HG03521 (cell line): ENCODE results near the gene SLITRK2.

Experiments
- ATAC-seq: cut with Tn5 transposase; IDR thresholded peaks from one replicate; pipeline ENCODE4 v1.9.1; 2021; ENCODE audit warnings: mild to moderate bottlenecking, moderate library complexity; ENCODE audit not compliant: unreplicated experiment

SLITRK2 gene, protein sequence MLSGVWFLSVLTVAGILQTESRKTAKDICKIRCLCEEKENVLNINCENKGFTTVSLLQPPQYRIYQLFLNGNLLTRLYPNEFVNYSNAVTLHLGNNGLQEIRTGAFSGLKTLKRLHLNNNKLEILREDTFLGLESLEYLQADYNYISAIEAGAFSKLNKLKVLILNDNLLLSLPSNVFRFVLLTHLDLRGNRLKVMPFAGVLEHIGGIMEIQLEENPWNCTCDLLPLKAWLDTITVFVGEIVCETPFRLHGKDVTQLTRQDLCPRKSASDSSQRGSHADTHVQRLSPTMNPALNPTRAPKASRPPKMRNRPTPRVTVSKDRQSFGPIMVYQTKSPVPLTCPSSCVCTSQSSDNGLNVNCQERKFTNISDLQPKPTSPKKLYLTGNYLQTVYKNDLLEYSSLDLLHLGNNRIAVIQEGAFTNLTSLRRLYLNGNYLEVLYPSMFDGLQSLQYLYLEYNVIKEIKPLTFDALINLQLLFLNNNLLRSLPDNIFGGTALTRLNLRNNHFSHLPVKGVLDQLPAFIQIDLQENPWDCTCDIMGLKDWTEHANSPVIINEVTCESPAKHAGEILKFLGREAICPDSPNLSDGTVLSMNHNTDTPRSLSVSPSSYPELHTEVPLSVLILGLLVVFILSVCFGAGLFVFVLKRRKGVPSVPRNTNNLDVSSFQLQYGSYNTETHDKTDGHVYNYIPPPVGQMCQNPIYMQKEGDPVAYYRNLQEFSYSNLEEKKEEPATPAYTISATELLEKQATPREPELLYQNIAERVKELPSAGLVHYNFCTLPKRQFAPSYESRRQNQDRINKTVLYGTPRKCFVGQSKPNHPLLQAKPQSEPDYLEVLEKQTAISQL

DNA sequence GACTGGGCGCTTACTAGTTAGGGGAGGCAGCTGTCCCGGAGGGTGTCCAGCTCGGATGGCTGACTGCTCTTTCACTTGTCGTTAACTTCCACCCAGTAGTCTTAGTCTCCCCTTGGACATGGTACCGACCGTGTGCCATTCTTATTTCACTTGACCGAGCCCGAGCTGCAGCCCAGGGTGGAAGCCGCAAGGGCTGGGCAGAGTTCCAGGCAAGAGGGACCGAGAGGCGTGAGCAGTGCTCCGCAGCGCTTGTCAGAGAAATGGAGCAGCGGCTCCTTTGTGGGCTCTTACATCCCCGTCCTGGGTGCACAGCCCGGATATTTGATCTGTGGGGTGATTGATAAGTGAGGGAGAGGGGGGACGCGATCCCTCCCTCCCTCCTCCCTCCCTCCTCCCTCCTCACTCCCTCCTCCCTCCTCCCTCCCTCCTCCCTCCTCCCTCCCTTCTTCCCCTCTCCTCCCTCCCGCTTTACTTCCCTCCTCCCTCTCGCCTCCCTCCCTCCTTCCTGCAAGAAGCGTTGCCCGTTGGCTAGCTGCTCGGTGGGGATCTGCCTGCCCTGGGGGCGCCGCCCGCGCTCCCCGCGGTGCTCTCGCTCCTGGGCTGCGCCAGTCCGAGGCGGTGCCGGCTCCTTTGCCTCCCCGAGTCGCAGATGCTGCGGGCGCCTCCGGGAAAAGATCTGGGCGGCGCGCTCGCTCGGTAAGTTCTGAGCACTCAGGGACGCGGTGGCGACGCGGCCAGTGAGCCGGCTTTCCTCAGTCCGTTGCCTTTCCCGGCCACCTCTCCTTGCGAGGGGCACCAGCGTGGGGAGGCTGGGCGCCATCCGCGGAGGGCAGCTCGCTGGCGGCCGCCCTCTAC is at the start of gene SLITRK2:
Gene SLITRK2, plus strand, starts transcription at position 499 of the 855 bp plus-strand sequence. CDS start 4,597 bp downstream, outside the sequence.
- no peak for ATAC-seq

DNA sequence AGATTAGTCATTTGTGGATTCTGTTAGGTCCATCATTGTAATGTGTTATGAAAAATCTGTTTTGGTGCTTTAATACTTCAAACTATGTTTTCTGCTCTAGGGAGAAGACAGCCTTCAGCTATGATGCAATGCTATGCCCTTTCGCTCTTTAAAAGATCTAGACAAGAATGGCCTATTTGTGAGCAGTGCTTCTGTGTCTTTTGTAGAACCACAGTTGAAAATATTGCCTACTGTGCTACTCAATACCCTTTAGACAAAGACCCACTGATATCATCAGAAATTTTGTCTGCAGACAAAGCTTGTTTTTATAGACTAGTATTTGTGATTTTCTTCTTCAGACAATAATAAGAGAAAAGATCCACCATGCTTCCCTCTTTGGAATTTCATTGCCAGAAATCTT is 44.6 kb upstream of the SLITRK2 start:
- ATAC-seq: no peak

DNA sequence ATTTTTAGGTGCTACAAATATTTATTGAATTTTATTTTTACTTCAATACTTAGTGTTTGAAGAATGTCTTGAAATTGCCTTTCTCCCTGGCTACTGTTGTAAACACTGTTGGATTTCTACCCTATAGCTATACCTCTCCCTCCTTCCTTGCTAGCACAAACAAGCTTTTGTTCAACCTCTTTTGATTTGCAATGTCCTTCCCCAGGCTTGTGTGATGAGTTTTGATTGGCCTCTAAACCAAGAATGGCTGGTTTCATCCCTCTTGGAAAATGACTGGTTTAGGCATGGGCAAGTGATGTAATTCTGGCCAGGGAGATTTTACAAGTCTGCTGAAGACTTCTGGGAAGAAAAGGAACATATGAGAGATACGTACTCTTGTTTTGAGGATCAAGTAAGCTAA is 25.3 kb upstream of the SLITRK2 start:
- ATAC-seq: no peak

DNA sequence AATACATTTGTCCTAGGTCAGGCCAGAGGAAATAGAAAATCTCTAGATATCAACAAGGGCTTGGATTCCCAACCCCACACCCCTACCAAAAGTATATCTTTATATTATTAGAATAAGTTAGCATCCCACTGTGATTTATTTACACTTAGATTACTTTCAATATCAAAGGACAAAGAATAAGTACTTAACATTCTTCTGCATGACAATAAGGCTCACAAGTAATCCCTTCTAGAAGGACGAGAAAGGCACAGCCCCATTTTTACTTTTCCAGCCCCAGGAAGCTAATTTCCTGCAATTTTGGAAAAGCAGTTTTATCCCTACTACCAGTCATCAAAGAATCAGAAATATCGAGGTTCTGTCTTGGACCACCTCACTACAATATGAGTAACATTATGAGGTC is 14.1 kb upstream of the SLITRK2 start:
- ATAC-seq: no peak

DNA sequence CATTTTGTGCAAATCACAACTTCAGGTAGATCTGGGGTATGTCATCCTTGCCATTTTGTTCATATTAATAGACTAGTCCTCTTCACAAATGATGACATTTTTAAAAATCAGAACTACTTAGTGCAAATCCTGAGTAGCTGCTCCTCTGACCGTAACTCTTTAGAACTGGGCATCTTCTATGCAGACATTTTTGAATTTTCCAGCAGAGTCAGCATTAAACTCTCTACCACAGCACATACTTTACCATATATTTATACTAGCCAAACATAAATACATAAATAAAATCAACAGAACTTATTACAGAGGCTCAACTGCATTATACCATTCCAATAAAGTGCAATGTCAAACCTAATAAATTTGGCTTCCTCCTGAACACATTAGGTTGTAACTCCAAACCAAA is 4.5 kb upstream of the SLITRK2 start:
- no peak for ATAC-seq

DNA sequence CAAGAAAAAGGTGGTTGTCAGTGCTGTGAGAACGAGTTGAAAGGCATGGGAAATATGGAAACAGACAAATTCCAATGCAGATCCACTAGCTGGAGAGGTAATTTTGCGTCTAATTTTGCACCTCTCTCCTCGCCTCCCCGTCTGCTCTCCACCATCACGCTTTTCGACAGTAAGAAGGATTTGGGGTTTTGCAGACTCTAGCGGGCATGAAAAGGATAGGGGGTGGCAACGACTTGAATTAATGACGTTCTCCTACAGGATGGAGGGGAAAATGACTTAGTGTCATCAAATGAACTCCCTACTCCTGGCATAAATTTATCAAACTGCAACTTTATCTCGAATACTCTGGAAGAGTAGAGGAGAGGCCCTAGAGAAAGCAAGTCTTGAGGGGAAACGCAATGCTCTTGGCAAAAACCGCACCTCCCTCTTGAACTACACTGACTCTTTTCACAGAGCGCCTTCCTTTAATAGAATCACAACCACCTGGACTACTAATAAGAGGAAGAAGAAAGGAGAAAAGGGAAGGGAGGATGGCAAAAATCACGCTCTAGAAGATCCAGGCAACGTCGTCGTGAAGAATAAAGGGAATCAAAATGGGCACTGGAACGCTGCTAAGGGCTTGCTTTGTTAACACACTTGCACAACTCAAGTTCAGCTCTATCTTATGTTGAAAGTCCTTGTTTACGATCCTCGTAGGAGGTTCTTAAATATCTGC is 871 bp upstream of the SLITRK2 start:
- no peak for ATAC-seq

DNA sequence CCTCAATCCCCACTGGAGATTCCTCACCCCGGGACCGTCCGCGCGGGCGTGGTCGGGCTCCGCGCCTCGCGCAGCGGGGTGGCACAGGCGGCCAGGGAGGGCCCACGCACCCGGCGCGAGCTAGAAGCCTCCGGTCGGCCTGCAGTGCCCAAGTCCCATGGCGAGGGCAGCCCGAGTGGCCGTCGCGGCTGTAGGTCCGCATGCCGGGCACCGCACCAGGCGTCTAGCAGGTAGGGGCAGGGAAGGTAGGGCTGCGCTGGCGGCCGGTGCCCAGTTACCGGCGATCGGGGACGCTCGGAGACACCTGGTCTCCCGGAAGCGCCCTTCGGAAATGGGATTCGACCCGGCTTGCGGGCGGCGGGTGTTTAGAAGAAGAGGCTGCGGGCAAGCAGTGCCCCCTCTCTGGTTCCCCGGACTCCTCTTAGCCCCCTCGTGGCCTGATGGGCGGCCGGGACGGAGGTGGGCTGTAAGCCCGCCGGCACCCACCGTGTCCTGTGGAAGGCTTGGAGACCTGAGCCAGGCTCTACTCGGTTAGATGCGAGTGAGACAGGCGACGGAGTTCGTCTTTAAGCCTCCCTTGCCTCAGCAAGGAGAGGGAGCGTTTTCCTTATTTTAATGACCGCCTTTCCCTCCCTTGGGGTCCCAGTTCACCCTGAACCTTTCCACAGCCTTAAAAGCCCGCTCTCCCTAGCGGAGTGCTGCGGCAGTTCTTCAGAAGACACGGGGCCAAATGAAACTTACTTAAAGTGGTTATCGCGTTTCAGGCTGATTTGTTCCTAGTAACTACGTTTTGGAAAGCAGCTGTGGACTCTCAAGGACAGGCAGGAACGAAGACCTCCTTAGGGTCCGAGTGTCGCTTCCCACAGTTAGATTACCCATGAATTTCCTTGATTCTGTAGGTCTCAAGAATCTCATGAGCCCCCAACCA is 821 bp downstream of the SLITRK2 start:
- no peak for ATAC-seq

DNA sequence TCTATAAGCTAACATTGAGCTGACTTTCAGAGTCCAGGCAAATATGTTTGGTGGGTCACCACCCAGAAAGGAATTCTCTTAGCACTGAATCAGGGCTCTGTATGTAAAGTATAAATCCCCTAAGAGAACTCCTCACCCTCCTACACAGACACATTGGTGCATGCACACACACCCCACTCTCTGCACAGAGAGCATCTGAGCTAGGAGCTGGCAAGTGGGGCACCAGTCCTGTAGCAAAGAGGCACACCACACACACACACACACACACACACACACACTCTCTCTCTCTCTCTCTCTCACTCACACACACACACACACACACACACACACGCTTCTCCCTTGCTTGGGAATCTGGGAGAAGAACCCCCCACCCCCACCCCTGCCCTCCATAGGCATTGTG is 3.2 kb downstream of the SLITRK2 start:
- ATAC-seq: no peak

DNA sequence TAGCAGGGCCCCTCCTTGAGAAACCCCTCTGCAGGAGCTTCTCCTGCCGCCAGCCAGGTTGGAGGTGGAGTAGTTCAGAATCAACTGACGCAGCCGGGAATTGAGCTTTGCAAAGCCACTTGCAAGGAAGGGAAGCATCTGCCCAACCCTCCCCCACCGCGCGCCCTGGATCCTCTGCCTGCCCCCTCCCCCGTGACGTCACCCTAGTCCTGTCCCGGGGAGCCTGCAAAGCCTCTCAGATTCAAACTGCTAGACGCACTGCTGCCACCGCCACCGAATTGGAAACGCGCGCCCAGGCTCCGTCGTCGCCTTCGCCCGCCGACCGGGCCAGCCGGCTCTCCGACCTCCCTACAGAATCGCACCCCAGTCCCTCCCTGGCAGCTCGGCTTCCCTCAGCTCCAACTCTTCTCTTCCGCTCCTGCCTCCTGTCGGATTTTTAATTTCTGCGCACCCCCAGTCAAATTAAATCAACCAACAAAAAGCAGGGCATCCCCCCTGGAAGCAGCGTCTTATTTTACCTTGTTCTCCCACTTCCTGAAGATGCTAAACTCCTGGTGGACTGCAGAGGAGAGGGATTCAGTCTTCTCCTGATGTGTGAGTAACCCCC is 3.8 kb downstream of the SLITRK2 start:
- ATAC-seq: no peak

DNA sequence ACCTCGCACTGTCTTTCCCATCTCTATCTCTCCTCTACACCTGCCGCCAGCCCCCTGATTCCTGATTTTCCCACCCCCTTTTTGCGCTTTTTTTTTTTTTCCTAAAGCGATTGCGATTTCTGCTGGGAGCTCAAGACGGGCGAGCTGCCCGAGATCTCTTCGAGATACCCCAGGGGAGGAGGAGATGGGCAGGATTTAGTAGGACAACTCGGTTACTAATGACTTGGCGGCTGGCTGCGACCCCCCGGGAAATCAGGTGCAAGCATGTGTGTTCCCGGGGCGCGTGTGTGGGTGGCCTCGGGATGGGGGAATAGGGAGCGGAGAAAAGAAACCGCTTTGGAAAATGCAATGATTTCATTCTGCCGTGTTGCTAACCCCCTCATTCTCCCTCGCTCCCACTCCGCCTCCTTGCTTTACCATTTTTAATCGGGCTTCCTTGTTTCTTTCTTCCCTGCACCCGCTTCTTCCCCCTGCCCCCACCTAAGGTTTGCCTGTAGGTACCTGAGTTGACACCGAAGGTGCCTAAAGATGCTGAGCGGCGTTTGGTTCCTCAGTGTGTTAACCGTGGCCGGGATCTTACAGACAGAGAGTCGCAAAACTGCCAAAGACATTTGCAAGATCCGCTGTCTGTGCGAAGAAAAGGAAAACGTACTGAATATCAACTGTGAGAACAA is 4.4 kb downstream of the SLITRK2 start:
- ATAC-seq: no peak

DNA sequence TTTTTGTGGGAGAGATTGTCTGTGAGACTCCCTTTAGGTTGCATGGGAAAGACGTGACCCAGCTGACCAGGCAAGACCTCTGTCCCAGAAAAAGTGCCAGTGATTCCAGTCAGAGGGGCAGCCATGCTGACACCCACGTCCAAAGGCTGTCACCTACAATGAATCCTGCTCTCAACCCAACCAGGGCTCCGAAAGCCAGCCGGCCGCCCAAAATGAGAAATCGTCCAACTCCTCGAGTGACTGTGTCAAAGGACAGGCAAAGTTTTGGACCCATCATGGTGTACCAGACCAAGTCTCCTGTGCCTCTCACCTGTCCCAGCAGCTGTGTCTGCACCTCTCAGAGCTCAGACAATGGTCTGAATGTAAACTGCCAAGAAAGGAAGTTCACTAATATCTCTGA is 5.5 kb downstream of the SLITRK2 start:
- ATAC-seq: no peak

DNA sequence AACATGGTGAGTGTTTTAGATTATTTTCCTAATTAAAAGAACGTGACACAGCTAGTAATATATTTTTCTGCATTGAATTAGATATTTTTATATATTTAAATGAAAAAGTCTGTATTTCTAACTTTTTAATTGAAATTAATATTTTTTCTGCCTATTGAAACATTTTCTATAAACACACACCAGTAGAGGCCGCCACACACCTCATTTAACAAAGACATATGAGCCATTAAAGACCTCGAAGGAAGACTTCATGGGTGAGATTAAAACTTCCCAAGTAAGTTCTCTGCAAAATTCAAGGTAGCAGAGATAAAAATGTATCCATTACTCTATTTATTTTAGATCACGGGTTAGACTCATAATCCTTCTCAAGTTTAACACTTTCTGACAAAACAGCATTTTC is 8.3 kb downstream of the SLITRK2 start:
- ATAC-seq: no peak

DNA sequence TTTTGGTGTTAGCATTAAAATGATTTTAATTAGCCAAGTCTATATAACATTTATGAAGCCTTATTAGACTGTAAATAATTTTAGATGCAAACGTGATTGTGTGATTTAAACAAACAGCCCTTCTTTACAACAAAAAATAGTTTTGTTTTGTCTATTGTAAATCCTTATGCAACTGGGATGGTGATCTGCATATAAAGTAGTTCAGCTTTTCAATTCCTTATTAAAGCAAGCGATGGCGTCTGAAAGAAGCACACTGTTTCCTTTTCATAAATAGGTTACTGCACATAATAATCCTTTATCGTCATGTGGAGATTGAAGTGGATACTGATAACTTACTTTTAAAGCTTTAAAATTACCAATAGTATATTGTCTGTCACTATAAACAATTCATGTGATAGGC is 8.8 kb downstream of the SLITRK2 start:
- ATAC-seq: no peak

DNA sequence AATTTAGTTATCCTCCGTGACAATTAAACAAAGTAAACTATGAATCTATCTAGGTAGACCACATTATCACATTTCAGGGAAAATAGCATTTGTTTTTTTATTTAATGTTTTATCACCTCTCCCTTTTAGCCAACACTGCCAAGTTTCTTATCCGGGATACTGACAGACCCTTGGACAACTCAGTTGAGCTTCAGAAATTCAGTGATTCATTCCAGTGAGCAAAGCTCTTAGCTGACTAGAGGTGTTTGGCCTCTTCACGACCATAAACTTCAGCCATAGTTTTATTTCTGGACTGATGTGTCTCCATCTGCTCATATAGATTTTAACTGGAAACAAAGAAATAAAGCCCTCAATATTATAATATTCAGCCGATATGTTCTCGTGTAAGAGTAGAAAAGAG is 15.2 kb downstream of the SLITRK2 start:
- no peak for ATAC-seq

DNA sequence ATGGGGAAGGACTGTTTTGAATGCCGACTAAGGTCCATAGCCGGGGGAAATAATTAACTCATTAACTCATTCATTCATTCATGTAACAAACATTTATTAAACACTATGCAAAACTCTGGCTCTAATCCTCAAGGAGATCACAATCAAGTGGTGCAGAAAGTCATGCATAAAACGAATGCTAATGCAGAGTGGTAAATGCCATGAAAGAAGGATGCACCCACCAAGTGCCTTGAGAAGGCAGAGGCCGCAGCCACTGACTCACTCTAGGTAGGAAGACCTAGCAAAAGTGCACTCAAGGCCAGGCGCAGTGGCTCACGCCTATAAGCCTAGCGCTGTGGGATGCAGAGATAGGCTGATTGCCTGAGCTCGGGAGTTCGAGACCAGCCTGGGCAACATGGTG is 22.9 kb downstream of the SLITRK2 start:
- no peak for ATAC-seq

DNA sequence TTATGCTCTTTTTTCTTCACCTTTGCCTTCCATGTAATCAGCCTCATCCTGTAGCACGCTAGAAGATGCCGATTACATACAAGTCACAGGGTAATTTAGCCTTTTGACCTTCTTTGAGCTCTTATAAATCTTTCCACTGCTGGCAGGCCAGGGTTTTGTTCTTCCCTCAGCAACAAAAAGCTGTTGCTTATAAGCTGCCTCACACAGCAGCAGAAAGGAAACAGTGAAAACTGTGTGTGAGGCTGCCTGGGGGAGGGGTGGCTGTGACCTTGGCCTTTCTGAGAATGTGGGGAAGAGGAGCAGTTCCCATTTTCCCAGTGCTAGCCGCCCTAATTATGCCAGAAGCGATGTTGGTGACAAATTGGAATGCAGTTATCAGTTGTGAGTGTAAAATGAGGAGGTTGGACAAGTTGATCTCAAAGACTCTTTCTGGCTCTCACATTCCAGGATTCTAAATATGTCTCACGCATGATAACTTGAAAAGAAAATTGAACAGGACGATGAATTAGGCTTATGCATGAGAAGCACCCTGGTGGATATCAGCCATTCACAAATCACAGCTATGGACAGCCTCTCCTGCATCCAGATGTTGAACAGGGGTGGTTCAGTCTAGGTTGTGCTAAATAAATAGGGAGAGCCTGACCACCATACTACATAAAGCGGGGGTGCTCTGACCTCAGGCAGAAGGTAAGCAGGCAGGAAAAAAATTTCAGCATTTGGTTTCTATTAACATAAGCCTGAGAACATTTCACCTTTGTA is 25.7 kb downstream of the SLITRK2 start:
- ATAC-seq: no peak

DNA sequence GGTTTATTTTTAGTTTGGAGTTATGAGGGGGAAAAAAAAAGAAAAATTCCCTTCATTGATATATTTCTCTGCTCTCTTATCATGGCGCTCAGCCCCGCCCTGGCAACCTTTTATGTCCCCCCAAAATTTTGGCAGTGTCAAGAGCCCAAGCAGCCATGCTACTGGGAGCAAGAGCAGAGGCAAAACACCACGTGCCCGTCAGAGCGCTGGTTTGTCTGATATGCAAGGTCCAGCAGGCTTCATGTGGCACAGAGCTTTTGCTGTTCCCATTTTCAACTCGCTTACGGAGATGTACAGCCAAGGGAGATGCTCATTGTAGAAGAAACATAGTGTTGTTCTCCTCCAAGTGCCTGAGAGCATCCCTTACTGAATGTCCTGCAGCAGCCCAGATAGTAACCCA is 27.3 kb downstream of the SLITRK2 start:
- ATAC-seq: no peak

DNA sequence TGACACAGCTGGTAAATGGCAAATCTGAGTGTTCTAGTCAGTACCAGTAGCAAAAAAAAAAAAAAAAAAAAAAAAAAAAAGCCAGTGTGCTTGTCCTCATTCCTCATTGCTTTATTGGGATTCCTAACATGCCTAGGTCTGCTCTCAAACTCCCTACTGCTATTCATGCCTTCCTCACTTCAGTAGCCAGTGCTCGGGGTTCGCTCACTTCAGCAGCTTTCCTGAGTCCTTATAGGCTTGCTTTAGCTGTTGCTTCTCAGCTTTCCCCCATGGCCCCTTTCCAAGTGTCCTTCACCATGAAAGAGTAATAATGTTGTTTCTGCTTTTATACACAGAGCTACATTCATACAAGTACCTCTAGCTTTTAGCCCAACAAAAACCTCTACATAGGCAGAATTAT is 30.8 kb downstream of the SLITRK2 start:
- no peak for ATAC-seq
